HCEC 1CT (cell line): ENCODE results near the gene ANKS1B.

ENCODE experiments used
- DNase-seq: peaks from one replicate; pipeline ENCODE4 v3.0.0-alpha.2; 2017

ANKS1B gene

DNA sequence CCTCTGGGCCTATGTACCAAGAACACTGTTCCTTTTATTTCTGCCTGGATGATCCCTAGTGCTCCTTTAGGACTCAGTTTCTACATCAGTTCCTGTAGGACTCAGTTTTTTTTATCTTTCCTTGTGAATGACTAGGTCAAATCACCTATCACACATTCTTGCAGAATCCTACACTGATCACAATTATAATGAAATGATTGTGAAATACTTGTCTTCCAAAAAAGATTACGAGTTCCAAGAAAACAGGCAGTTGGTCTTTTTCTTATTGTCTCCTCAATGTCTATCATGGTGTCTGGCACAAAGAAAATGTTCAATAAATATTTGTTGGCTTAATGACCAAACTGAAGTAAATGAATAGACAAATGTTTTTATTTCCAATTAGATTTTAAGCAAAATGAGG, 432.7 kb downstream of the ANKS1B start:
- DNase-seq = no peak

DNA sequence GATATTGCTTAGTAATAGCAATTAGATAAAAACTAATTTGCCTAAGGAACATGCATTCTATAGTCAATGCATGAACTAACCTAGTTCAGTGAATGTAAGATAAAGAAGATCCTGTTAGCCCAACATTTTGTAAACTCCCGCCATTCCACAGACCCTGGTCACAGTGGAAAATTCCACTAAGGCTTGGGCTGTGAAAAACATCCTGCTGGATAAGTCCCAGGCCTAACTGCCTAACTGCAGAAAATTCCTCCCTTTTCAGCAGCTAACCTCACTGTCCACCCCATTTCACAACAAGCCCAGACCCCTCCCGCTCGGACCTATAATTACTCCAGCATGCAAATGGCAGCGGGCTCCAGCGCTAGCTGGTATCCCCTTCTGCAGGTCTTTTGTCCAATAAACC, 435.1 kb downstream of the ANKS1B start:
- DNase-seq = no peak

DNA sequence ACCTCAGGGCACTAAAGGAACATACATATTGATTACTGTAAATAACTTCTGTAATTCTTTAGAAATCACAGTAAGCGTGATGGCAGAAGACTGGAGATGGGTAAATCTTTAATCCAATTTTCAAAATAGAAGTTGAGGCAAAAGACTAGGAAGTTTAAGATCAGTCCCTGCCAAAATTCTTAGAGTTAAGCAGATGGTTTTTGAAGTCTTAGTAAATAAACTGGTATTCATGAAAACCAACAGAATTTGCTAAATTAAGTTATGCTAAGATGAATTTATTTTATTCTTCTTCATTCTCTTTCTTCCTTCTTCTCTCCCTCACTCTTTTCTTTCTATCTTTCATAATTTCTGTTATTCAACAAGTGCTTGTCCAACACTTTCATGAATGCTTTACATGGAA, 435.5 kb downstream of the ANKS1B start:
- no peak for DNase-seq

DNA sequence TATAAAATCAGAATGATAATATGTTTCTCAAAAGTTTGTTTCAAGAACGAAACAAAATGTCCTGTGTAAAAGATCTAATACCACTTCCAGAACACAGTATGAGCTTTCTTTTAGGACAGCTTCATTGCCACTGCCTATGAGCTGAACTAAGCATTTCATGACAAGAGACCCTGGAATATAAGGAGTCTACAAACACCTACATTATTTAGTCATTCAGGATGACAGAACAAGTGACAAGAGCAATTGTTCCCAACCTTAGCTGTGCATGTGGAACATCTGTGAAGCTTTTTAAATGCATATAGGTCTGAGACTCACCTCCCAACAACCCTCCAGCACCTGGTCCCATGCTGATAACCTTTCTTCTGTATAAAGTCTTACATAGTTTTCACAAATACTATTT, 440.3 kb downstream of the ANKS1B start:
- no peak for DNase-seq

DNA sequence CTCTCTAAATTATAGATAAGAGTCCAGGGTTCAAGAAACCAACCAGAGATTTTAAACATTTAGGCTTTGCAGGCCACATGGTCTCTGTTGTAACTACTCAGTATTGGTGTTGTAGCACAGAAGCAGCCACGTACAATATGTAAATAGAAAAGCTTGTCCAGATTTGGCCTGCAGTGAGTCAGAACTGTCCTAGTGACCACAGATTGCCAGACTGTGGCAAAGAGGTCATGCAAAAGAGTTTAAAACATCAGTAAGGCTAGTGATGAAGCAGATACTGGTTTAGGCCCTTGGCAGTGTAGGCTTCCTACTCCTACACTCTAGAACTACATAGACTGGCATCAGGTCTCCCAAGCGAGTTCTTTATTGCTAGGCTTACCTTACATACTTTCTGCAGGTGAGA, 454.8 kb downstream of the ANKS1B start:
- DNase-seq = no peak

DNA sequence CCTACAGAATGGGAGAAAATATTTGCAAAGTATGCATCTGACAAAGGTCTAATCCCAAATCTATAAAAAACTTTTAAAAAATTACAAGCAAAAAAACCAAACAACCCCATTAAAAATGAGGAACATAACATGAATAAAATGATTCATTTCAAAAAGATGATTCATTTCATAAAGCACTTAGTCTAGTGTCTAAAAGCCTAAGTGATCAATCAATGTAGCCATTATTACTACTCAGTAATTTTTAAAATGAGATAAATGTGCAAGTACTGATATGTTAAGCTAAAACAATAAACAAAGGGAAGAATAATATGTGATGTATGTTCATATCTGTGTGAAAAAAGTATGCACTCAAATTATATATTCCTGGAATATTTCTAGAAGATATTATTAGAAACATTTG, 456.3 kb downstream of the ANKS1B start:
- no peak for DNase-seq

DNA sequence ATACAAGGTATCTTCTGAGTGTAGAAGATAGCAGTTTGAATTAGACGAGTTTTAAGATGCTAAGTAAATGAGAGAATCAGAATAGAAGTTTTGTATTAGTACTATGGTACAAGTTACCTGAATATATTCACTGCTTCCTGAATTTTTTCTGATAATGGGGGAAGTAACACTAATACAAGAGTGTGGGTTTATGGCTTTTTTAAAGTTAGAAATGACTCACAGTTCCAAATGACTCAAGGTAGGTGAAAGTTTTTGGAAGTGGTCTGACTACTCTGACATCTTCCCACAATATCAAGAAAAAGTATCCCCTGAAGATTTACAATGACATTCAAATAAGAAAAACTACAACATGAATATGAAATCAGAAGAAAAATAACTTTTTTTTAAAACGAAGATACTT, 460.9 kb downstream of the ANKS1B start:
- DNase-seq = no peak

DNA sequence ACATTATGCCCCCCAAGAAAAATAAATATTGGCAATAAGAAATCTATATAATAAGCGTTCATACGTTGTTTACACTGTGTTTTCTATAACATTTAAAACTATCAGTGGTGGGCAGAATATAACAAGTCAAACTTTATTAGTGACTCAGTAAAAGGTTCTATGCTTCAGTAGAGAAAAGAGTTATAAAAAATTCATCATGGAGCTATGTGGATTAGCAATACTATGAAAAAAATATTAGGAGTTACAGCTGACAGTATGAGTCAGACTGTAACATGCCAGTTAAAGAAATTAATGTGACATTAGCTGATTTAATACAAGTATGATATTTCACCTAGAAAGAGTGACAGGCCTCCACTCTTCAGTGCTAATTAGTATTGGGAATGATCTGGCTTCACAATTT, 462.3 kb downstream of the ANKS1B start:
- DNase-seq = no peak

DNA sequence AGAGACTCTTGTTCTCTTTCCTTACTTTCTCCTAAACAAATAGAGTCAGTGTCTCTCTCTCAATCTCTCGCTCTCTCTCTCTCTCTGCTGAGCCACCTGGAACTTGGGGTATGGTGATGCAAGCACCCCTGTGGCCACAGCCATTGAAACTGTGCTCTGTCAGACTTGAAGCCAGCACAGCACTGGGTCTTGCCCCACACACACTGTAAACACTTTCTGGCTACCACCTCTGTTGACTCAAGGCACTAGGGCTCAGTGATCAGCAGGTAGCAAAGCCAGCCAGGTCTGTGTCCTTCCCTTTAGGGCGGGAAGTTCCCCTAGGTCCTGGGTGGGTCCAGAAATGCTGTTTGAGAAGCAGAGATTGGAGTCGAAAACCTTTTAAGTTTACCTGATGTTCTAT, 463.1 kb downstream of the ANKS1B start:
- no peak for DNase-seq

DNA sequence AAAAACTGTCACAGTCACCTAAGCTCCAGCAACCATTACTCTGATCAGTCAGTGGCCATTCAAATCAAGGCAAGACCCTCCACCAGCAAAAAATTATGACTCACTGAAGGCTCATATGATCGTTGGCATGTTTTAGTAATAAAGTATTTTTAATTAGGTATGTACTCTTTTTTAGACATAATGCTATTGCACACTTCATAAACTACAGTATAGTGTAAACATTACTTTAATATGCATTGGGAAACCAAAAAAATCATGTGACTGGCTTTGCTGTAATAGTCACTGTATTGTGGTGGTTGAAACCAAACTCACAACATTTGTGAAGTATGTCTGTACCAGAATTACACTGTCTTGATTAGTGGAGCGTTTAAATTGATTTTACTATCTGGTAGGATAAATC, 471.7 kb downstream of the ANKS1B start:
- DNase-seq = no peak

DNA sequence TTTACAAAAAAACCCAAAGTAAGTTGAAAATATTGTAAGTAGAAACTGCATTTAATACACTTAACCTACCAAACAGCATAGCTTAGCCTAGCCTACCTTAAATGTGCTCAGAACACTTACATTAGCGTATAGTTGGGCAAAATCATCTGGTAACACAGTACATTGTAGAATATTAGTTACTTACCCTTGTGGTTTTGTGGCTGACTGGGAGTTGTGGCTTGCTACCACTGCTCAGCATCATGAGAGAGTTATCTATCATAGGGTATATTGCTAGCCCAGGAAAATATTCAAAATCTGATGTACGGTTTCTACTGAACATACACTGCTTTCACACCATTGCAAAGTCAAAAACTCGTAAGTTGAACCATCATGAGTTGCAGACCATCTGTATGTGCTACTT, 478.9 kb downstream of the ANKS1B start:
- DNase-seq = no peak

DNA sequence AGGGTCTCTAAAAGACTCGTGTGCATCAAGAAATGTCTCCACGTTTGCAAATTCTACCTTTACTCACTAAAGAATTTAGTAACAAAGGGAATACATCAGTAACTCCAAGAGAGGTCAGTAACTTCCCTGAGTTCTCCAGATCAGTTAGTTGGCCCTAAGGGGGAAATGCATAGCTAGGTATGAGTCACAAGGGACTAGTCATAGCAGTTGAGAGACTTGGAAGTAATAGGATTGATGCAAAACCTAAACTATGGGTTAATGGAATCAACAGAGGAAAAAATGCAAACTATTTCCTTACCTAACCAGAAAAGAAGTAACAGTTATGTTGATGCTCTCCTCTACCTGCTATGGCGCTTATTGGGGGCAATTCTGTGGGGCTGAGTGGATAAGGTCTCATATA, 486.0 kb downstream of the ANKS1B start:
- DNase-seq = no peak

DNA sequence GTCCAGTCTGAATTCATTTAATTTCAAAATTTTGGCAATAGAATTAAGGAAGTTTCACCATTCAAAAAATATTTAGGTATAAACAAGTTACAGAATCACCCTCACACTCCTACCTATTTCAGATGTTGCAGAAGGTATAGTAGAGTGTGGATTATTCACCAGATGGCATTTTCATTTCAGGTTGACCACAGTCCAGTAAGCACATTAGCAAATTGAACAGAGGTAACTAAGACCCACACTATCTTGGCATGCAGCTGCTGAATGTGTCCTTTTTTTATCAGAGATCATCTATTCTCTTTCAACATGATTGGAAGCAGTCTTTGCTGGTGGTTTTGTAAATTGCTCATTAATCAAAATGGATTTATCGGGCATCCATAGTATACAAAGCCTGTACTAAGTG, 488.9 kb downstream of the ANKS1B start:
- DNase-seq = no peak

DNA sequence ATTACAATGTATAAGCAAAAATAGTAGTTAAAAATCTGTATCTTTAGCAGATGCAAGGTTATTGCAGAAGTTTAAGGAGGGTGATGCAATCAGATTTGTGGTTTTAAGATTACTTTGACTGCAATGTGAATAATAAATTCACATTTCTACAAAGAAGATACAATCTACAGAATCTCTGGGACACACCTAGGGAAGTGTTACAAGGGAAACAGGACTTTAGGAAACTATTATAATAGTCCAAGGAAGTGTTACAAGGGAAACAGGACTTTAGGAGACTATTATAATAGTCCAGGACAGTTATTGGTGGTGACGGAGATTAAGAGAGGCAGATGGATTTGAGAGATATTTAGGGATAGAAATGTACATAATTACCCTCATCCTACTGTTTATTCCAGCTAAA, 491.5 kb downstream of the ANKS1B start:
- DNase-seq = no peak

DNA sequence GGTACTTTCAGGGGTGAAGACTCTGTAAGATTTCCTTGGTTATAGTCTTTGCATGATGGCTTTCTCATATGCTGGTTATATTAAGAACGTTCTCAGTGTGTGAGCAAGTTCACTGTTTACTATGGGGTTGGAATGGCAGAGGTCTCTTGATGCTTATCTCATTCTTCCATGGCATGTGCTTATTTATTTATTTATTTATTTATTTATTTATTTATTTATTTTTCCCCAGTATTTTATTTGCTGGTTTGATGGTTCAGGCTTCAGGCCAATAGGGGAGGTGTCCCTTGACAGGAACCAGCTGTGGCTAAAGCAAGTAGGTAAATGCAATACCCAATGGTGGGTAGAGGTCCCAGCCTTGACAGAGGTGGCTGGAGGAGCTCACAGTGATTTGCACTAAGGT, 498.5 kb downstream of the ANKS1B start:
- DNase-seq = no peak

DNA sequence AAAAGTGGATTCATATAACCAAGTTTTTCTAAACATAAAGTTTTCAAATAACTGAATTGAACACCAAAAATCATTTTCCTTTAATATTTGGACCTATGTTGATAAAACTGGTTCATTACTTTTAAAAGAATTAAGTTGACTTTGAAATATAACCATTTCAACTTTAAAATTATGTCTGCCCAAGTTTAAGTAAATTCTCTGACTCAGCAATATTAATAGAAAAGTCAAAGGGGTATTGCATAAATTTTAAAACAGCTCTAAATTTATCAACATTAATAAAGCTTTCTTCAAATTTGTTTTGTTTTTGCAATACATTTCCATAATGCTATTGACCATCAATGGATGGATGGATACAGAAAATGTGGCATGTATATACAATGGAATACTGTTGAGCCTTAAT, 505.6 kb downstream of the ANKS1B start:
- no peak for DNase-seq

DNA sequence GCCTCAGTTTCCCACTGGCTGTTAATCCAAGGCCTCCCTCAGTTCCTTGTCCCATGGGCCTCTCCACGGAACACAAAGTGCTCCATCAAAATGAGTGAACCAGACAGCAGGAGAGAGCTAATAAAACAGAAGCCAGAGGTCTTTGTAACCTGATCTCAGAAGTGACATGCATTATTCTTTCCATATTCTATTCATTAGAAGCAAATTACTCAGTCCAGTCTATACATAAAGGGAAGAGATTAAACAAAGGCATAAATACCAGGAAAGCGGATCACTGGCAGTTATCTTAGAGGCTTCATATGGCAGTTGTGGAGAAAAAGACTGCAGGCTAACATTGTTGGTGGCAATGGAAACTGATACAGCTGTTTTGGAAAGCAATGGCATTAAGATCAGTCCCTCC, 507.8 kb downstream of the ANKS1B start:
- DNase-seq = no peak

DNA sequence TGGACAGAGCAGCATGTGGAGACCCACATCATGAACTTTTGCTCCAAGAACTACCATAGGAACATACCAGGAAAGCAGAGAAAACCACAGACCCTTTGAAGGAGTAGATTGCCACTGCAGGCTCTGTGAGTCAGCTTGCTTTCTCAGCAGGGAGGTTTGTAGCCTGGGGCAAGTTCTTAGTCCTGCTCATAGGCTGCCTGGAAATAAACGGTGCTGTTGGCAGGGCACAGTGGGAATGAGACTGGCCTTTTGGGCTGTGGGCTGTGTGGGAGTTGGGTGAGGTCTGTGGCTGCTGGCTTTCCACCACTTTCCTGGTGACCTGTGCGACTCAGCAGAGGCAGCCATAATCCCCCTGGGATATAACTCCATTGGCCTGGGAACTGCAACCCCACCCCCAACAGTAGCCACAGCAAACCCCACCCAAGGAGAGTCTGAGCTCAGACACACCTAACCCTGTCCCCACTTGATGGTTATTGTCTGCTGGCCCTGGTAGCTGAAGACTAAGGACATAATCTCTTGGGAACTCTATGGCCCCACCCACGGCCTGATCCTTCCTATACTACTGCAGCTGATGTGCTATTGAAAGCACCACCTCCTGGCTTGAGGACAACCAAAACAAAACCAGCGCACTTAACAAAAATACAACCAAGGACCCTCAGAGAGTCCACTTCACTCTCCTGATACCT, 529.2 kb downstream of the ANKS1B start:
- no peak for DNase-seq

DNA sequence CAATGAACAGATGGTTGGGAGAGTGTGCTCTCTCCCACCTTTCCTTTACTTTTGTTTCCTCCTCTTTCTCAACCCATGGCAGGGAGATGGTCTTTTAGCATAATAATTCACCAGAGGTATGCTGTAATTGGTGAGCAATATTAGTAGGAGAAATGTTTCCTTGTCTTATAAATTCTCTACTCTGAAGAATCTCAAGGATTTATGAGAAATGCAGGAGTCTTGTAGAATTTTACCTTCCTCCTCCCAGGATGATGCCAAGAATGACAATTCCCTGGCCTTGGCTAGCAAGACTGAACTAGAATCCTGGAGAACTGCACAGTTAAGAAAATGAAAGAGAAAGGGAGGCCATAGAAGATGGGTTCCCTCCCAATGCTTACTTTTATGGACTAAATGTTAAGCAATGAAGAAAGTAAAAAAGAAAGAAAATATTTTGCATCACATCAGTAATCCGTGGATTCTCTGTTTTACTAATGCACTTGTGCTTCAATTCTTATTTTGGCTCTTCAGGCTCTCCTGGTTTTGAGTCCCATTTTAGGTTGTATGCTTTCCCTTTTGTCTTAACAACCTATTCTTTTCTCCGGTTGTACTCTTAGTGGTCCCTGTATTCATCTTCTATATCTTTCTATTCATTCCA, 530.1 kb downstream of the ANKS1B start:
- DNase-seq = no peak

DNA sequence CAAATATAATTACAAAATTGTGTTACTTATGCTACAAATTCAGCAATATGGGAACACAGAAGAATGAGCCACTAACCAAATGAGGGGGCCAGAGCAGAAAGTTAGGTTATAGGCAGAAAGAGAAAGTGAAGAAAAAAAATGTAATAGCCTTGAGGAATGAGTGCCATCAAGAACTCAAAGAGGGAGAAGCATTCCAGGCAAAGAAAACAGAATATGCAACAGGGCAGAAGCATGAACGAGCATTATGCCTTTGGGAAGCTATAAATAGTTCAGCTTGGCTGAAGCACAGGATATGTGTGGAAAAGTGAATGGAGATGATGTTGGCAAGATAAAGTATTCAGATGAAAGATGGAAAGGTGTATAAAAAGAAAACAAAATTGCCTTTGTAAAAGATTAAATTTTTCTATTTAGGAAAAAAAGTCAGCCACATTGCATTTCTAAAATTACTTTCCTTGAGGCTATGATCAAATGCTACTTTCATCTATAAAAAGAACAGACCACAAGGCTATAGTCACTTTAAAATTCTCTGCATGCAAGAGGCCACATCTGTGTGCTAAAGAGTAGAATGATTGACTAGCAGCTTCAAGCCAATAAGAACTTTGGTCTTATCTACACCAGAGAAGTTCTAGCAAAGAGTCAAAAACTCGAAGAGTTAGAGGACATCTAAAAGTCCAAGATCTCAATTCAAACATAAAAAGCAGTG, 530.7 kb downstream of the ANKS1B start:
- DNase-seq = no peak

DNA sequence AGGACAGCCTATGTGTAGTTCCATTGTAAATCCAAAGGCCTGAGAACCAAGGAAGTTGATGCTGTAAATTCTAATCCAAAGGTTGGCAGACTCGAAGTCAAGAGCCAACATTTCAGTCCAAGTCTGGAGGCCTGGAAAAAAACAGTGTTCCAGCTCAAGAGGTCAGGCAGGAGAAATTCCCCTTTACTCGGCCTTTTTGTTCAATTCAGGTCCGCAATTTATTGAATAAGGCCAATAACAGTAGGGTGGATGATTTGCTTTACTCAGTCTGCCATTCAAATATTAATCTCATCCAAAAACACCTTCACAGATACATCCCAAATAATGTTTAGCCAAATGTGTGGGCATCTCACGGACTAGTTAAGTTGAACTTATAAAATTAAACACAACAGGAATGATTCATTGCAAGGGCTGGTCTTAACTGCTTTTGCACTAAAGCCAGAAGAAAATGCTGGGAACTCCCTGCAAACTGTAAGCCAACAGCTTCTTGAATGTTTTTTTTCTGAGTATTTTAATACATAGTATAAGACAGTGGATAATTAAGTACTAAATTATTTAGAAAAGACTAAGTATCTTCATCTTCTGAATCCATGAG, 534.6 kb downstream of the ANKS1B start:
- DNase-seq = no peak

DNA sequence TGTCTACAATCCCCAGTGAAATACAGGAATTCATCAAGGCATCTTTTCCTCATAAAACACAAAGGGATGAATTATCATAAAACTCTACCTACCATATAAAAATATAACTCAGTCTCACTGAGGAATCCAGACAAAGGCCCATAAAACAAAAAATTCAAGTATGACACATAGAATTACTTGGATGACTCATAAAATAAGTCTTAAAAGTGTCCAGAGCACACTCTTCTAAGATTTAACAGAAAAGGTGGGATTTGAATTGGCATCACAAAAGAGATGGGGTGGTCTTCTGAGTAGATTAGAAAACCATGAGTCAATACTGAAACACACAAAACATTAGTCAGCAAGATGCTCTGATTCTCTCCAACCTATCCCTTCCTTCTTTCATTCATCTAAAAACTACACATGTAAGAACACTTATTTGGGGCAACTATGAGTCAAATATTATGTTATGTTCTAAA, 539.8 kb downstream of the ANKS1B start:
- DNase-seq = no peak

DNA sequence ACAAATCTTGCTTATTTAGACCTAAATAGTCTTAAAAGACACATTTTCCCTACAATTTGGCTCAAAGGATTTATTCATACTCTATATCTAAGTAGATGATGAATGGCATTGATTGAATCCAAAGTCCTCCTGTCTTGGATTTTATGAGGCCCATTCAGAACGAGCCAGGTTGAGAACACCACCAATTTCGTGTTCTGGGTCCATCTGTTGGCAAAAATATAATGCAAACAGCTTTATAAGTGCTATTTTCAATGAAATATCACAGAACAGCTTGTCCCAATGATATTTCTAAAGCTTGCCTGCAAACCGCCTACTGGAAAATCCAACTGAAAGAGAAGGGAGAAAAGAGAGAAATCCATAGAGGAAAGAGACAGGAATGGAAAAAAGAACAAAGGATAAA, 542.0 kb downstream of the ANKS1B start:
- no peak for DNase-seq

DNA sequence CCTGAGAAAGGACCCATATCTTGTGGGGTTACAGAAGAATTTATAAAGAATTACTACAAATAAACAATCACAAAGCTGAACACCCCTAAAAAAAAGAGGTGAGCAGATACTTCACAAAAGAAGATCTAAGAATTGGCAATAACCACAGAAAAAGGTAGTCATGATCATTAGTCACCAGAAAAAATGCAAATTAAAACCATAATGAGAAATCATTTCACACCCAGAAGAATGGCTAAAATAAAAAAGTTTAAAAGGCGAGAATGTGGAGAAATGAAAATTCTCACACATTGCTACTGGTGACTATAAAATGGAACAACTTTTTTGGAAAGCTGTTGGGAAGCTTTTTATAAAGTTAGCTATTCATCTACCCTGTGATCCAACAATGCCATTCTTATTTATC, 545.3 kb downstream of the ANKS1B start:
- DNase-seq = no peak
